ENCODE results near the gene PAPSS2.

GRCh38 chr10:87636313-87636915 lies 23.3 kb upstream of the PAPSS2 start:
- TF ChIP-seq CTCF (IDR thresholded peaks at IDR 0.05; ENCODE audit: low read depth, low read length, missing input control): no peak
- peak; percentile 19 for TF ChIP-seq REST (IDR thresholded peaks at IDR 0.05)
- TF ChIP-seq HNF4G (IDR thresholded peaks at IDR 0.05): no peak
- TF ChIP-seq TAF1 (conservative IDR thresholded peaks at IDR 0.05): no peak
- TF ChIP-seq GABPA (IDR thresholded peaks at IDR 0.05 in 1 of 2, conservative IDR thresholded peaks at IDR 0.05 in 1 of 2): no peak
- no peak for TF ChIP-seq JUND (IDR thresholded peaks at IDR 0.05)
- TF ChIP-seq MAX (IDR thresholded peaks at IDR 0.05): peak; percentile 37
- TF ChIP-seq RXRA (IDR thresholded peaks at IDR 0.05): peak; percentile 35 to 78
- peak; percentile 46 for TF ChIP-seq ZBTB33 (IDR thresholded peaks at IDR 0.05)
- TF ChIP-seq ATF3 (IDR thresholded peaks at IDR 0.05): no peak
- peak; percentile 51 for TF ChIP-seq SP1 (IDR thresholded peaks at IDR 0.05)
- TF ChIP-seq FOXA1 (IDR thresholded peaks at IDR 0.05): peak; percentile 64
- peak; percentile 71 for TF ChIP-seq YY1 (IDR thresholded peaks at IDR 0.05)
- TF ChIP-seq RAD21 (IDR thresholded peaks at IDR 0.05): peak; percentile 31 to 40

All from liver (tissue), 3 donors.